Kasumi-1 (cell line): ENCODE measurements around the gene ENTR1.

Experiments
- DNase-seq, 2 experiments: peaks; one replicate each; lab custom pipeline; 2025; lab: John Stamatoyannopoulos, UW

The ENTR1 gene

DNA sequence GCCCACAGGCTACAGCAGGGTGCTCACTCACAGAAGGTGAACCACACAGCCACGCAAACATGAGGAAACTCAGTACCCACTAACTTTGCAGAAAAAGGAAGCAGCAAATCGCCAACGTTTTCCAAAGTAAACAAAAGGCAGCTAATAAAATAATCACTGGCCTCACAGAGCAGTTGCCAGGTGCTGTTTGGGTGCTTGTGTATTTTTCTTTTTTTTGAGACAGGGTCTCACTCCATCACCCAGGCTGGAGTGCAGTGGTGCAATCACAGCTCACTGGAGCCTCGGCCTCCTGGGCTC, 14.2 kb downstream of the ENTR1 start:
- DNase-seq: no peak

DNA sequence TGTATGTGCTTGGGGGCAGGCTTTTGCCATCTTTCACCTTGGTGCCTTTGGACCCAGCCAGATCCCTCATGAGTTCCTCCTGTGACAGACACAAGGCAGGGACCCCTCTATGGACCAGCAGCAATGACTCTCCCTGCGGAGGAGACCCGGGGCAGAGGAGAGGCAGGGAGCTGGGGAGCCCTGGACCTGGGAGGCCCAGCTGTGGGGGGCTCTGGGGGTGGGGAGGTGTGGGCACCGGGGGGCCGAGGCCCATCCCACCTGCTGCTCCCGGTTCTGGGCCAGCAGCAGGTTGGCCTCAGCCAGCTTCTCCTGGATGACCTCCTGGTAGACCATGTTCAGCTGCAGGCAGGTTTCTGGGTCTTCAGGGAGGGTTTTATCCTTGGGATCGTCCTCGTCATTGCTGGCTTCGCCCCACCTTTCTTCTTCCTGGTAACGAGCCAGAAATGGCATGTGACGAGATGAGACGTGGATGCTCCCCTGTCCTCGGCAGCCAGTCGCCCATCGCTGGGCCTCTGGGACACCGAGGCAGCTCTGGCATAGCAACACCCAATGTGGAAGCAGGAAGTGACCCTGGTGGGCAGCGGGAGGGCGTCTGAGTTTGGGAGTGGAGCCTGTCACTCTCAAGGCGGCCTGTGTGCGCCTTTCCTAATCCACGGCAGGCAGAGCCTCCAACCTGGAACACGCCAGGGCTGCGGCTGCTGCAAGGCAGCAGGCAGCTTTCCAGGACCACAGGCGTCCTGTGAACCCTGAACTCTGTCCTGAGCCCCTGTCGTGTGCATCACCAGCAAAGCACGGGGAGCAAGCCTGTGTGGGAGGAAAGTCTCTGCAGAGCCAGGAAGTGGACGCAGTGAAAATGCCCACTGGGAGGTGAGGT, 14.8 kb downstream of the ENTR1 start:
- DNase-seq: no peak

DNA sequence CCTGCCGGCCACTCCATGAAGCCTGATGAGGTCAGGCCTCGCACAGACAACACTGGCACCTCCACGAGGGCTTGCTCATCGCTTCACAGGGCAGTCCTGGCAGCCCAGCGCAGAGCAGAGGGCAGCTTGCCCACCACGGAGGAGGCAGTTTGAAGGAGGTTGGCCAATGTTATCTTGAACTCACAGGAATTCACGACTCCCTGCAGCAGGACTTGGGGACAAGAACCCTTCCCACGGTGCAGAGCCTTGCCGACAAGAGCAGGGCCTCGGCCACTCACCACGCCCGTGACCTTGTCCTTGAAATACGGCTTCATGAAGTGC, 15.4 kb downstream of the ENTR1 start:
- no peak for DNase-seq

DNA sequence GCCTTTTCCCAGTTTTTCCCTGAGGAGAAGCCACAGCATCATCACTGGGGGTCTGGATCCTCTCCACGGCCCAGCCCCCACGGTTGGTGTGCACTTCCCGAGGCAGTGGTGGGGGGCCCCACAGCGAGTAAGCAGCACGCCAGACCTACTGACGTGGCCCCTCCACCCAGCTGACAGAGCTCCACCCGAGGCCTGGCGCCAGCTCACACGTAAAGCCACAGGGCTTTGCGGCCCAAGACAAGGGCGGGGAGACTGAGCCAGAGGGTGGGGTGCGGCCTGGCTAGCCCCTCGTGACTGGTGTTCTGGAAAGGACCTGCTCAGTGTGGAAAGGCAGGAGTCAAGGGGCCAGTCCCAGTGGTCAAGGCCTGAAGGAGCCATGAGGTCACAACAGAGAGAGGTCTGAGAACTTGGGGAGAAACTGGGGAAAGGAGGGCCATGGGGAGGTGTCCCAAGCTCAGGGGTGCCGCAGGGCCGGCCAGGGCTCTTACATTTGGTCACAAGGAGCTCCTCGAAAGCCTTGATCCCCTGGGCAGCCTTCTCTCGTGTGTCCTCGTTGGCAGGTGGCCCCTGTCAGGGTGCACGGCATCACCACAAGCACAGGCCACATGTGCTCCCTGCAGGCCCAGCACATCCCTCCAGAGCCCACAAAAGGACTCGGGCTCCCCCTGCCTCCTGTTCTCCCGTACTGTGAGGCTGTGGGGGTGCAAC, 15.9 kb downstream of the ENTR1 start:
- no peak for DNase-seq

DNA sequence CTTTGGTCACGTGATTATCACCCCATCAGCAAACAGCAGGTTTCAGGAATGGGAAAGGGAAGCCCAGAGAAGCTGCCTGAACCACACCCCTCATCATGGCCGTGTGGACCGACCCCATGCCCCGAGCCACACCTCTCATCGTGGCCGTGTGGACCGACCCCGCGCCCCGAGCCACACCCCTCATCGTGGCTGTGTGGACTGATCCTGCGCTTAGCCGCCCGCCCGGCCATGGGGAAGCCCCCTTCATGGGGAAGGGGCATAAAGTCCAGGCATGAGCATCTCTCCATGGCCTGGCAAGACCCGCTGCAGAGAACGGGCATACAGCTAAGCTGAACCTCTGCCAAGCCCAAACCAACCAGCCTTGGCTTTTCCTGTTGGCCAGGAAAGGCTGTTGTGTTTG, 16.9 kb downstream of the ENTR1 start:
- DNase-seq: no peak

DNA sequence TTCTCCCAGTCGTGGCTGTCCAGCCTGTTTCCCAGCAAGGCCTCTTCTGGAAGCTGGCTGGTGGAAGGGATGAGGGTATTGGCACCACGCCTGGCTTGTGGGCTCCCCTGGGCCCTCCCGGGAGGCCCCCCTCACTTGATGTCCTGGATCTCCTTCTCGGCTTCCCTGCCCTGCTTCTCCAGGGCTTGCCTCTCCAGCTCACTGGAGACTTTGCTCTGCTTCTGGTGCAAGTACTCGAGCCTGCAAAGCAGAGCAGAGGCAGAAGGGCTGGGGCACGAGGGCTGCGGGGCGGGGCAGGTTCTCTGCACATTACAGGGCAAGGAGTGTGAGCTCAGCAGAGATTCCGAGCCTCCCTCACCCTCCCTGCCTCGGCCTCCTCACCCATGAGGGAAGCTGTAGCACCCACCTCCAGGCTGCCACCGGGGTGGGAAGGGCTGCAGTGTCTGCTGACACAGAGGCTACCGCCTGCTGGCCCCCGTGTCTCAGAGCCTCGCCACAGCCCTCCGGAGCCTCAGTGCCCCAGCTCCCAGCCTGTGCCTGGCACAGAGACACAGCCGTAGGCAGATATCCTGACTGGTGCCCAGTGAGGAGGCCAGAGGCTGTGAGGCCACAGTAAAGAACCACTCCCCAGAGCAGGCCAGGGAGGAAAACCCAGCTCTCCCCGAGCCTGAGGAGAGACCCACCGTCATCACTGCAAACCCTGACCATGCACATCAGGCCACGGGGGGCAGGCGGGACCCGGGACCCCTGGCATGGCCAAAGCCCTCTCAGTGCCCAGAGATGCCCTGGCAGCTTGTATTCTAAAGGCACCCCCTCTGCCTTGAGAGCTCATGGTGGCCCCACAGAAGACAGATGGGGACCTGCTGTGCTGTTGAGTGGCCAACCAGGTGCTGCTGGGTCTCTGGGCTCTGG, 17.6 kb downstream of the ENTR1 start:
- DNase-seq: no peak

DNA sequence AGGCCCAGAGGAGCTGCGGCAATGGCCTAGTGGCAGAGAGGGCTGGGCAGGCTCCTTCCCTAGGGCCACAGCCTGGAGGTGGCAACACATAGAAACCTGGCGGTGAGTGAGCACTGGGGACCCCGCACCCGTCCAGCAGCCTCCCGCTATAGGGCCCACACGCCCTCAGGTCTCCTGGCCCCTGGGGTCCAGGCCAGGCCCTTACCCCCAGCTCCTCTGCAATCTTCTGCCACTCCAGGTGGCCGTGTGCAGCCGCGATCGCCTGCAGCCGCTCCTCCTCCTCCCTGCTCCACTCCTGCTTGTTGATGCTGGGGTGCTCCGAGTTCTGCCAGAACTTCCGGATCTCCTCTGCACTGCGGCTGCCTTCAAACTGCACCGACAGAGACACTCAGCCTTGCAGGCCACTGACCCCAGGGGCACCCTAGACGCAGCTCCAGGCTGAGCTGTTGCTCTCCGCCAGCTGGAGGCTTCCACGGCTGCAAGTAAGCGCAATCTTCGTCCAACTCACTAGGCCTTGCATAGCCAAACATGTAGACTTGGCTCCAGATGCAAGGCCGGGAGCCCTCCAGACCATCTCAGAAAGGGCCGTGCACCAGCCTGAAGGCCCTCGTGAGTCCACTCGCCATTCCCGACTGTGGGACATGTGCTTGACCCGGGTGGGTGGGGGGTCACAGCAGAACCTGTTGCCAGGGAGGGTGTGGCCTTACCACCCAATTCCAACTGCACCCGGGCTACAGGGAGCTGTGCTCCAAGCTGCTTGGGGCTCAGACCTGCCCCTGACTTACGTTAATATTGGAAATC, 18.5 kb downstream of the ENTR1 start:
- no peak for DNase-seq

DNA sequence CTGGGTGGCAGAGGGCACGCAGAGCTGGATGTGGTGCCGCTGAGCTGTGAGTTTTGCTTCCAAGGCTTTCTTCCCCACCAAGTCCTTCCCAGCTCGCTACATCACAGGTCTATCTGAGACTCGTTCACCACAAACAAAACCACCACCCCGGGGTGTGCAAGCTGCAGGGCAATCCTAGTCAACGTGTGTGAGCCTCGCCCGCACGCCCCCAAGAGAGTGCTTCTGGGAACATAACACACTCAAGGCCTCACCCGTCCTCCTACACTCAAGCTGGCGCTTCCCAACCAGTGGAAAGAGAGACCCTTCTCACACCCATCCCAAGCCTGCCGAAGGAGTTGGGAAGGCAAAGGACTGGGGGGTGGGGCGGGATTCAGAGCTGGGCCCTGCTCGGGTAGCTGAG, 21.0 kb downstream of the ENTR1 start:
- DNase-seq: no peak

DNA sequence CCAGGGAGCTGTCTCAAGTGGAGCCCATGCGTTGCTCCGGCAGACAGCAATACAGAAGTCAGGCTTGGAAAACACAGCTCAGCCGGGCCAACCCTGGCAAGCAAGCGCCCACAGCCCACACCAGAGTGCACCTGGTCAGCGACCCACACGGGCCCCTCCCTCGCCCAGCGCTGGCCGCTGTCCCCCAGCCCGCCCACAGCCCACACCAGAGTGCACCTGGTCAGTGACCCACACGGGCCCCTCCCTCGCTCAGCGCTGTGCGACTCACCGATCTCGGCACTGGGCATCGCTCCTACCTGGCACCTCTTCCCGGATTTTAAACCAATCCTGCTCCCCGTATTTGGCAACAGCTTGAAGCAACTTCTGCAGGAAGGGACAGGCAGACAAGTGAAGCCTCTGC, 23.2 kb downstream of the ENTR1 start:
- no peak for DNase-seq

DNA sequence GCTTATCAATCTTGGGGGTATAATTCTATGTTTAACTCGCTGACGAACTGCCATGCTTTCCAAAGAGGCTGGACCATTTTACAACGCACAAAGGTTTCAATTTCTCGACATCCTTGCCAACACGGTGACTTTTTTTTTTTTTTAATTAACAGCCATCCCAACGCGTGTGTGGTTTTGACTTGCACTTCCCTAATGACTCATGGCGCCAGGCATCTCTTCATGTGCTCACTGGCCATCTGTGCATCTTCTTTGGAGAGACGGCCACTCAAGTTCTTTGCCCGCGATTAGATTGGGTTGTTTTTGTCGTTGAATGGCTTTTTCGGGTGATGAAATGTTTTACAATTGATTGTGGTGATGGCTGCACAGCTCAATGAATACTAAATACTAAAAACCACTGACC, 24.4 kb downstream of the ENTR1 start:
- DNase-seq: no peak

DNA sequence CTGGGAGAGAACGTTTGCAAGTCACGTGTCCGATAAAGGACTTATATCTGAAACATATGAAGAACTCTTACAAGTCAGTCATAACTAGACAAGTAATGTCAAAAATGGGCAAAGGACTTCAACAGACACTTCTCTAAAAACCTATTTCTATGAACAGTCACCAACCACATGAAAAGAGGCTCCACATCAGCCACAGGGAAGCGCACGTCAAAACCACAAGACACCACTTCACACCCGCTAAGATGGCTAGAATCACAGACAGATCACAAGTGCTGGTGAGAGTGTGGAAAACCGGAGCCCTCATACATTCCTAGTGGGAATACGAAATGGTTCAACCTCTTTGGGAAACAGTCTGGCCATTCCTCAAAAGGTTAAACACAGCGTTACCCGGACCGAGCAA, 25.4 kb downstream of the ENTR1 start:
- no peak for DNase-seq

DNA sequence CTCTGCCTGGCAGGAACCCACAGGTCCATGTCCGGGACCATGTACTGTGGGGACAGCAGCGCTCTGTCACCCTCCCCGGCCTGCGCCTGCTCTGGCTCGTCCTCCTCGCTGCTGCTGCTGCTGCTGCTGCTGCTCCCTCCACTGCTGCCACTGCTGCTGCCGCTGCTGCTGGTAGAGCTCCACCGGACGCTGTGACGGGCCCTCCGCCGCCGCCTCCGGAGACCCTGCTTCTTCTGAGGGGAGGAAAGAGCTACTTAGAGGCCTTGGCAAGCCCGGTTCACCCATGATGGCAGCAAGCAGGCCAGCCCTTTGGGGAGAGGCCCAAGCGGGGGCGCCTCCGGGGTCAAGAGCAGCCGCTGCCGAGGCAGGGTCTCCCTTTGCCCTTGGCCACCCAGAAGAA, 27.0 kb downstream of the ENTR1 start:
- no peak for DNase-seq

DNA sequence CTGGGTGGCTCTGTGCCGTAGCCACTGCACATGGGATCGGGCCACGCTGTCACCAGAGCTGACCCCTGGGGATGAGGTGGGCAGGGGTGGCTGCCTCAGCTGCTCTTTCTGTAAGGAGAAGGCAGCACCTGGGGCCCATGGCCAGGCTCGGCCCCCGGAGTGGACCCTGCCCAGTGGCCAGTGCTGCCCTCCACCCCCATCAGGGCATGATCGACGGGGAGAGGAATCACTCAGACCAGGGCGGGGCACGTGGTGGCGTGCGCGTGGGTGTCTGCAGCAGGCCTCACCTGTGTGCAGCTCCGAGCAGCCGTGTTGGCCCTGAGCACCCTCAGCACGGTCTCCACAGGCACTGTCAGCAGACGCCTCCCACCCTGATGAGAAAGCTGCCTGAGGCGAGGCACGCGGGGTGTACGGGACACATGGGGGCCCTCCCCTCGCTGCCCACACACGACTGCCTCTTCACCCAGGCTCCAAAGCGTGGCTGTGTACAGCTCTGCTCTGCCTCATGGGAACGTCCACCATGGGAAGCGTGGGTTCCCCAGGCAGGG, 28.4 kb downstream of the ENTR1 start:
- no peak for DNase-seq

DNA sequence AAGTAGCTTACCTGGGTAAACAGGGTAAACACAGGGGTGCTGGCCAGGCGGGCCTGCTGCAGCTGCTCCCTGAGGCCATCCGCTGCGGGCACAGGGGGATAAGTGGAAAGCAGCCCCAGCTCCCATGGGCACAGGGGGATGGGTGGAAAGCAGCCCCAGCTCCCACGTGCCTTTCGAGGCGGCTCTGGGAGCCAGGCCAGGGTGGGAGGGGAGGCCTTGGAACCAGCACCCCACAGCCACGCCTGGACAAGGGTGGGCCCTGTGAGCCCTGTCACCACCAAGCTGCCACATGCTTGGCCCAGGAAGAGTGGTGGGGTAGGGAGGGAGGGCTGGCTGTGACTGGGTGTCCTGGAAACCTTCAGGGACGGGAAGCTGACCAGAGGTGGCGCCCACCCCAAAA, 29.1 kb downstream of the ENTR1 start:
- DNase-seq: no peak

DNA sequence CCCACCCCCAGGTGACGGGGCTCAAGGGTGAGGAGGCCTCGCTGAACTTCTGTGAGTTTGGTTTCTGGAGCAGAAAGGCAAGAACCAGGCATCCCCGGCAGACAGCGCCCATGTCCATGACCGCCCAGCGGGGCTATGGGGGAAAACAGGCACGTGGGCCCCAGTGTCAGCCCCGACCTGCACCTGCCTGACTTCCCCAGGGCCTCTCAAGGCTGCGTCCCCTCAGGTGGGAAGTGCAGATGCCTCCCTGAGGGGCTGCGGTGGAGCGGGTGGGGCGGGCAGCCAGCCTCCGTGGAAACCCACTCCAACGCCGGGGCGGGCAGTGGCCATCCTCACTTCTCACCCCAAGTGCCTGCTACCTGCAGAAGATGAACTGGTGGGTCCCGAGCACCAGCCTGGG, 30.0 kb downstream of the ENTR1 start:
- no peak for DNase-seq

DNA sequence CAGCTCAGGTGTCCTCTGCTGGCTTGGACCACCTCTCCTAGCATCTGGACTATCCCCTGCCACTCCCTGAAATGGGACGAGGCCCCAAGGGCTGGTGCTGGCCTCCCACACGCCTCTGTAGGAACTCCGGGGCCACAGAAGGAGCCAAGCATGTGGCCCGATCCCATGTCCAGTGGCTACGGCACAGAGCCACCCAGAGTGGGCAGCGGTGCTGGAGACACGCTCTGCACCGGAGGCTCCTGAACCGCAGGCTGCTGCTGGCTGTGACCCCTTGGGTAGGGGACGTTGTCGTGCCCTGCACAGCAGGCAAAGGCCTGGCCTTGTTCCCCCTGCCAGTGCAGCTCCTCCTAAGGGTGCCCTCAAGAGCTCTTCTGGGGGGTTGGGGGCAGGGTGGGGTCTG, 30.5 kb downstream of the ENTR1 start:
- no peak for DNase-seq

DNA sequence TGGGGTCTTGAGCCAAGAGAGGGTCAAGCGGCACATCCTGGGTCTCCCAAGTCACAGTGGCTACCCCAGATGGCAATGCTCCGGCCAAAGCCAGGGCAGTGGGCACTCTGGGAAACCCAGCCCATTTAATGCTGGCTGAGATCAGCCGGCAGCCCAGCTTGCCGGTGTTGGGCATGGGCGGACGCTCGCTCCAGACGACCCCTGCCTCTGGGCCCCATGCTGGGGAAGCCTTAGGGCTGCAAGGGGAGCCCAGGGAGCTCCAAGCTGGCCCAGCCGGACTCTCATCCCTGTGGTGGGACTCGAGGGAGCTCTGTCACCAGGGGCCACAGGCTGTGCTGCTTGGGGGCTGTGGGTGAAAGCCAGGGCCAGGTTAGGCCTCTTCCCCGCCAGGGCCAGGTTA, 31.0 kb downstream of the ENTR1 start:
- DNase-seq: no peak

DNA sequence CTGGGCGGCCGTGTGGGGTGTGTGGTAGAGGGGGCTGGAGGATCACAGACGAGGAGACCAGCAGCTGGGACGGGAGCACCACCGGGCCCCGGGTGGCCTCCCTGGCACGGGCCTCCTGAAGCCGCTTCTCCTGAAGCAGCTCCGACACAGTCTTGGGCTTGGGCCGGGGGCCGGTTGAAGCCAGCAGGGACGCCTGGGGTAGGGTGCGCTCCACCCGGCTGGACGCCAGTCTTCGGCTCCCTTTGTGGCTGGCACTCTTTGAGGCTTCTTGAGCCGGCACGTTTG, 31.5 kb downstream of the ENTR1 start:
- no peak for DNase-seq

DNA sequence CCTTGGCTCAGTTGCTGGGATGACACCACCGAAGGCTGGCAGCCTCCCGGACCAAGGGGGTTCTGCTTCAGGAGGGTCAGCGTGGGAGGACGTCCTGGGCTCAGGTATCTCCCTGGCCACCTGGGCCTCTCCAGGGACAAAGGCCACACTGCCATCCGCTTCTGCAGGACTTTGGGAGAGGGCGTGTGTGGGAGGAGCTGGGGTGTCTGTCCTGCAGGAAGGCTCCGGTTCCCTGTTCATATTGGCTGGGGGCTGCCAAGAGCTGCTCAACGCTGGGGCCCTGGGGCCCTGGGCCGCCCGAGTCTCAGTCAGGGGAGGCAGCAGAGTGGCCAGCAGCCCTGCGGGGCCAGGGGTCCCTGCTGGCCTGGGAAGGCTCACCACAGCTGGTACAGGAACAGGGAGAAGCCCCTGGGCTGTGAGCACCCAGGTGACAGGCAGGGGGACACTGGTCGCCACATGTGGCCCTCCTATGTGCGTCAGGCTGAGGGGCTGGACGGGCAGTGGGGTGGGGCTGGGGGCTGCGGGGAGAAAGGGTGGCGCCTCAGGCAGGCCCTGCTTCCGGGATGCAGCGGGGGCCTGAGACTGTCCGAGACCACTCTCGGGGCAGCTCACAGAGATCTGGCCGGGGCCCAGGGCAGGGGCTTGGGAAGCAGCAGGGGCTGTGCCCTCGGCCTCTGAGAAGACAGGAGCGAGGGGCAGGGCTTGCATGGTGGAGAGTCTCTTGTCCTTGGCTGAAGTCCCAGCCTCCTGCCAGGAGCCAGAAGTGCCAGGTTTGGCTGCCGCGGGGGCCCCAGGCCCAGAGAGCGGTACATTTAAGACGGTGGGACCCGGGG, 32.0 kb downstream of the ENTR1 start:
- no peak for DNase-seq

DNA sequence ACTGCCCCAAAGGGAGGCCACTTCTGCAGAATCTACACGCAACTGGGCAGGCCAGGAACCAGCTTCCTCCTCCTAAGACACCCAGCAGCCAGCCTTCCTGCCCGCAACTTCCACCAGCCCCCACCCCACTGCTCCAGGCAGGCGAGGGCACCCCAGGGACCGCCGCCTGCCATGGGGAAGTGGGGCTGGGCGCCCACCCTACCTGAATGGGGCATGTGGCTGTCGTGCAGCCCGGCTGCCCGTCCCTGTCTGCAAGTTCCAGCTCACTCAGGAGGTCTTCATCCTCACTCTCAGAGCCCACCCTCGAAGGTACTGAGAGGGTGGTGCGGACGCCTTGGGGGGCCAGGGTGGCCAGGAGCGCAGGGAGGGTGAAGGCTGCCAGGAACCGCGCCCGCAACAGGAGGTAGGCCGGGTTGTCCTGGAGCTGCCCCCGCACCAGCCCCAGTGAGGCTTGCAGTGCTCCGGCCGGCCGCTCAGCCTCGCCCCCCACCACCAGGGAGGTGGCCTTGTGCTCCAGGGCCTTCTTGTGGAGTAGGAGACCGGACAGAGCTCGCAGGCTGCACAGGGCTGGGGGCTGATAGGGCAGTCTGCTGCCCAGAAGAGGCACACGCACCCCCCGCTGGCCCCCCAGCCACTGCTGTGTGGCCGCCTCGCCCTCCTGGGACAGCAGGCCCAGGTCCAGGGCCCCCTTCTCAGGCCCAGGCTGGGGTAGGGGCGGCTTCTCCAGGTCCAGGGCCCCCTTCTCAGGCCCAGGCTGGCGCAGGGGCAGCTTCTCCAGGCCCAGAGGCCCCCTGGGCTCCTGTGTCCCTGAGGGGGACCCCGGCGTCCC, 32.9 kb downstream of the ENTR1 start:
- DNase-seq: peak; percentile 29 to 54
